Liver (tissue), 9 donors: ENCODE measurements around the gene DPP6. TPM values are rescaled to one million over a fixed set of nuclear protein-coding genes. Genes with fewer than 3 reads are reported as not detected.

Experiments used
- DNase-seq: peaks from one replicate; pipeline ENCODE4 v3.0.0-alpha.2; 2017; ENCODE audit warnings: low spot score
- H3K27ac ChIP-seq, 2 donors: one replicate each; pipeline ENCODE4 v1.7.0; 2013; ENCODE audit warnings: inconsistent platforms in 2 of 2, low read length in 2 of 2, control low read depth in 1 of 2, low read depth in 1 of 2, mild to moderate bottlenecking in 1 of 2
- H3K27me3 ChIP-seq, 4 donors: one replicate each; pipeline versions ENCODE4 v1.6.1 to v1.7.0; 2013; ENCODE audit warnings: low read length in 3 of 4, inconsistent platforms in 1 of 4, mild to moderate bottlenecking in 1 of 4, moderate library complexity in 1 of 4; ENCODE audit not compliant: control insufficient read depth in 4 of 4, insufficient read depth in 4 of 4
- H3K36me3 ChIP-seq, 4 donors: one replicate each; pipeline versions ENCODE4 v1.6.1 to v1.7.0; 2013; ENCODE audit warnings: low read length in 3 of 4, mild to moderate bottlenecking in 3 of 4, low read depth in 1 of 4, moderate library complexity in 1 of 4; ENCODE audit not compliant: control insufficient read depth in 4 of 4, insufficient read depth in 3 of 4
- H3K4me1 ChIP-seq, 4 donors: one replicate each; pipeline versions ENCODE4 v1.6.1 to v1.7.0; 2013; ENCODE audit warnings: low read length in 3 of 4, mild to moderate bottlenecking in 3 of 4, moderate library complexity in 1 of 4; ENCODE audit not compliant: control insufficient read depth in 4 of 4, insufficient read depth in 4 of 4
- H3K4me3 ChIP-seq, 3 donors: one replicate each; pipeline versions ENCODE4 v1.6.1 to v1.7.0; 2013; ENCODE audit warnings: low read length in 3 of 3, control low read depth in 1 of 3, low read depth in 1 of 3, mild to moderate bottlenecking in 1 of 3
- H3K9ac ChIP-seq, 2 donors: one replicate each; pipeline ENCODE4 v1.7.0; 2013; ENCODE audit warnings: low read length in 2 of 2, mild to moderate bottlenecking in 2 of 2, moderate library complexity in 2 of 2, control low read depth in 1 of 2, low read depth in 1 of 2
- H3K9me3 ChIP-seq, 4 donors: one replicate each; pipeline versions ENCODE4 v1.6.1 to v1.7.0; 2013; ENCODE audit warnings: low read length in 3 of 4; ENCODE audit not compliant: control insufficient read depth in 4 of 4
- EGR1 ChIP-seq, 2 donors: IDR thresholded peaks; 2 replicates each; pipeline ENCODE4 v1.6.1; 2016 to 2018; ENCODE audit warnings: antibody characterized with exemption in 2 of 2, low read depth in 2 of 2
- FOXA1 ChIP-seq: IDR thresholded peaks from 2 replicates; pipeline ENCODE4 v1.6.1; 2016; ENCODE audit warnings: antibody characterized with exemption
- FOXA2 ChIP-seq: IDR thresholded peaks from 2 replicates; pipeline ENCODE4 v1.6.1; 2016; ENCODE audit warnings: antibody characterized with exemption
- GABPA ChIP-seq, 2 donors: IDR thresholded peaks in 1 of 2; conservative IDR thresholded peaks in 1 of 2; 2 replicates each; pipeline ENCODE4 v1.6.1; 2016; ENCODE audit warnings: antibody characterized with exemption in 2 of 2, mild to moderate bottlenecking in 1 of 2, moderate library complexity in 1 of 2
- HNF4A ChIP-seq, 2 donors: conservative IDR thresholded peaks; 2 replicates each; pipeline ENCODE4 v1.6.1; 2016; ENCODE audit warnings: antibody characterized with exemption in 2 of 2, mild to moderate bottlenecking in 2 of 2
- HNF4G ChIP-seq: IDR thresholded peaks from 2 replicates; pipeline ENCODE4 v1.6.1; 2016; ENCODE audit warnings: antibody characterized with exemption
- JUND ChIP-seq, 2 donors: IDR thresholded peaks; 2 replicates each; pipeline ENCODE4 v1.6.1; 2016; ENCODE audit warnings: antibody characterized with exemption in 2 of 2
- NR2F2 ChIP-seq: IDR thresholded peaks from 2 replicates; pipeline ENCODE4 v1.6.1; 2016; ENCODE audit warnings: antibody characterized with exemption
- RAD21 ChIP-seq, 2 donors: IDR thresholded peaks; 2 replicates each; pipeline ENCODE4 v1.6.1; 2016; ENCODE audit warnings: antibody characterized with exemption in 2 of 2, mild to moderate bottlenecking in 2 of 2
- RXRA ChIP-seq, 2 donors: IDR thresholded peaks; 2 replicates each; pipeline ENCODE4 v1.6.1; 2017 to 2018; ENCODE audit warnings: antibody characterized with exemption in 2 of 2, mild to moderate bottlenecking in 1 of 2
- SP1 ChIP-seq: IDR thresholded peaks from 2 replicates; pipeline ENCODE4 v1.6.1; 2018; ENCODE audit warnings: antibody characterized with exemption, mild to moderate bottlenecking
- TAF1 ChIP-seq: conservative IDR thresholded peaks from 2 replicates; pipeline ENCODE4 v1.6.1; 2016; ENCODE audit warnings: antibody characterized with exemption, mild to moderate bottlenecking
- YY1 ChIP-seq: IDR thresholded peaks from 2 replicates; pipeline ENCODE4 v1.6.1; 2016; ENCODE audit warnings: antibody characterized with exemption, mild to moderate bottlenecking
- WGBS: extraction: QIAGEN DNeasy Blood & Tissue Kit; methylation state at CpG from one replicate; pipeline ENCODE4 v1.1.7; 2013; 5-methylcytosine and 5-hydroxymethylcytosine counted together
- polyA plus RNA-seq, 2 donors: library from polyadenylated mRNA; stranded (reverse) in 1 of 2; unstranded in 1 of 2; fragments of 200-250 nt in 1 of 2; fragments of >200 nt in 1 of 2; fragmentation: Nextera tagmentation in 1 of 2; extraction: Ambion mirVana in 1 of 2; gene quantifications; one replicate each; pipeline versions ENCODE4 v1.2.1 to v1.2.3, GENCODE V29; 2013 to 2015
- total RNA-seq, 2 donors: library from RNA; depleted of rRNA; stranded (reverse); fragments of >200 nt; gene quantifications; one replicate each; pipeline ENCODE4 v1.2.3, GENCODE V29; 2014
- TF ChIP-seq, protein P1 (sequence below): IDR thresholded peaks from 2 replicates; pipeline ENCODE4 v1.6.1; 2016; ENCODE audit warnings: antibody characterized with exemption
- TF ChIP-seq, protein P2 (sequence below): IDR thresholded peaks from 2 replicates; pipeline ENCODE4 v1.6.1; 2016; ENCODE audit warnings: antibody characterized with exemption
- TF ChIP-seq, protein P3 (sequence below): IDR thresholded peaks from 2 replicates; pipeline ENCODE4 v1.6.1; 2016; ENCODE audit warnings: antibody characterized with exemption
- TF ChIP-seq, protein P4 (sequence below): fragments of 150-350 bp; IDR thresholded peaks from 2 replicates; pipeline ENCODE4 v1.5.1; 2017; ENCODE audit warnings: improper control_type of control experiment, low read depth, low read length; ENCODE audit not compliant: missing input control
- donor health status: healthy.
- donor health status: healthy.
- donor health status: healthy.
- donor health status: healthy.
- donor health status: healthy.

The DPP6 gene
- total and polyA plus RNA-seq, 4 donors = 0.01 TPM; not detected in 3

DNA sequence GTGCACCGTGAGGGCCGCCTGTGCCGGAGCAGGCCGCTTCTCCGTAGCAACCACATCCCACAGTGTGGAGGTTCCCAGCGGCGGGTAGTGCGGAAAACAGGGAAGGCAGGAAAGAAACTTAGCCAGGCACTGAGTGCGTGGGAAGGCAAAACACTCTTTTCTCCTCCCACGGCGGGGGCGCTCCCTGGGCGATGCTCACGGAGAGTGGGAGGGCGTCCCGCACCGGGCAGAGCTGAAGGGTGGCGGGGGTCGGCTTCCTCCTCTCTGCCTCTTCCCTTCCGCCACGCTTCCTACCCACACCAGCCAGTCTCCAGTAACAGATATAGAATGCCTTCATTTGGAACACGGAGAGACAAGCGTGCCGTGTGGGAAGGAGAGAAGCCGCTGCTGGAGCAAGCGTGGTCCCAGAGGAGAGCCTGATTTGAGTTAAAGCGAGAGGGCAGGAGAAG, 698.2 kb downstream of the DPP6 start:
- TF ChIP-seq, protein P1, sequence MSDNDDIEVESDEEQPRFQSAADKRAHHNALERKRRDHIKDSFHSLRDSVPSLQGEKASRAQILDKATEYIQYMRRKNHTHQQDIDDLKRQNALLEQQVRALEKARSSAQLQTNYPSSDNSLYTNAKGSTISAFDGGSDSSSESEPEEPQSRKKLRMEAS = no peak
- TF ChIP-seq TAF1 = no peak
- TF ChIP-seq SP1 = no peak
- no peak for TF ChIP-seq HNF4G
- TF ChIP-seq, protein P2, sequence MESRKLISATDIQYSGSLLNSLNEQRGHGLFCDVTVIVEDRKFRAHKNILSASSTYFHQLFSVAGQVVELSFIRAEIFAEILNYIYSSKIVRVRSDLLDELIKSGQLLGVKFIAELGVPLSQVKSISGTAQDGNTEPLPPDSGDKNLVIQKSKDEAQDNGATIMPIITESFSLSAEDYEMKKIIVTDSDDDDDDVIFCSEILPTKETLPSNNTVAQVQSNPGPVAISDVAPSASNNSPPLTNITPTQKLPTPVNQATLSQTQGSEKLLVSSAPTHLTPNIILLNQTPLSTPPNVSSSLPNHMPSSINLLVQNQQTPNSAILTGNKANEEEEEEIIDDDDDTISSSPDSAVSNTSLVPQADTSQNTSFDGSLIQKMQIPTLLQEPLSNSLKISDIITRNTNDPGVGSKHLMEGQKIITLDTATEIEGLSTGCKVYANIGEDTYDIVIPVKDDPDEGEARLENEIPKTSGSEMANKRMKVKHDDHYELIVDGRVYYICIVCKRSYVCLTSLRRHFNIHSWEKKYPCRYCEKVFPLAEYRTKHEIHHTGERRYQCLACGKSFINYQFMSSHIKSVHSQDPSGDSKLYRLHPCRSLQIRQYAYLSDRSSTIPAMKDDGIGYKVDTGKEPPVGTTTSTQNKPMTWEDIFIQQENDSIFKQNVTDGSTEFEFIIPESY = no peak
- TF ChIP-seq YY1 = no peak
- no peak for TF ChIP-seq FOXA1
- H3K27me3 ChIP-seq = peaks cover 0 to 6% (median 2%) of the 10 kb centered on the region in 4 donors
- H3K4me1 ChIP-seq = no peaks in the 10 kb centered on the region
- H3K9me3 ChIP-seq = no peaks in the 10 kb centered on the region
- H3K27ac ChIP-seq = no peak overlapping the region
- no peak overlapping the region for H3K9ac ChIP-seq
- DNase-seq = no peak
- WGBS = 88% methylated on average over 27 of the region's 27 CpGs
- H3K4me3 ChIP-seq = no peak overlapping the region
- no peaks in the 10 kb centered on the region for H3K36me3 ChIP-seq

DNA sequence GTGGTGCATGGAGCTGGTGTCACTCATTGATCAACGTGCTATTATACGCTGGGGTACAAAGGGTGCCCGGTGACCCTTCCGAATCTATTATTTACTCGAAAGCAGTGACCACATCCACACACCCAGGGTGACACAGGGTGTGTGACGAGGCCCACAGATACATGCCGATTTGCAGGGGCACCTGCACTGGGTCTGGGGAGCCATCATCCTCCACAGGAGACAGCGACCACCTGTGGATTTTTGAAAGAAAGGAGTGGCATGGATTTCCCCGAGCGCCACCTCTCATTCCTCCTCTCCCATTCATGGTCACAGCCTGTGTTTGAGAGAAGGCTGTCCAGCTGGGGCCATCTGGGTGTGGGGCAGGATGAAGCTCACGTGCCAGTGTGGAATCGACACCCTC, 701.0 kb downstream of the DPP6 start:
- Histone ChIP-seq H3K4me1 (no peaks in the 10 kb centered on the region), H3K4me3 (no peak overlapping the region), H3K9ac (no peak overlapping the region), H3K36me3 (no peaks in the 10 kb centered on the region), H3K27me3 (peaks cover 0 to 4% (median 0%) of the 10 kb centered on the region in 4 donors), H3K9me3 (no peaks in the 10 kb centered on the region), H3K27ac (no peak overlapping the region)
- DNase-seq = no peak
- 85% methylated on average over 12 of the region's 12 CpGs for WGBS
- TF ChIP-seq RAD21 (IDR thresholded peaks at IDR 0.05) = no peak
- TF ChIP-seq HNF4A (conservative IDR thresholded peaks at IDR 0.05) = no peak
- TF ChIP-seq RXRA (IDR thresholded peaks at IDR 0.05) = no peak
- no peak for TF ChIP-seq GABPA (IDR thresholded peaks at IDR 0.05 in 1 of 2, conservative IDR thresholded peaks at IDR 0.05 in 1 of 2)
- TF ChIP-seq EGR1 (IDR thresholded peaks at IDR 0.05; ENCODE audit: low read depth in 2 of 2) = no peak
- TF ChIP-seq TAF1 = no peak
- no peak for TF ChIP-seq NR2F2
- TF ChIP-seq, protein P1 = no peak
- no peak for TF ChIP-seq SP1
- TF ChIP-seq FOXA1 = no peak
- no peak for TF ChIP-seq FOXA2
- TF ChIP-seq HNF4G = no peak

DNA sequence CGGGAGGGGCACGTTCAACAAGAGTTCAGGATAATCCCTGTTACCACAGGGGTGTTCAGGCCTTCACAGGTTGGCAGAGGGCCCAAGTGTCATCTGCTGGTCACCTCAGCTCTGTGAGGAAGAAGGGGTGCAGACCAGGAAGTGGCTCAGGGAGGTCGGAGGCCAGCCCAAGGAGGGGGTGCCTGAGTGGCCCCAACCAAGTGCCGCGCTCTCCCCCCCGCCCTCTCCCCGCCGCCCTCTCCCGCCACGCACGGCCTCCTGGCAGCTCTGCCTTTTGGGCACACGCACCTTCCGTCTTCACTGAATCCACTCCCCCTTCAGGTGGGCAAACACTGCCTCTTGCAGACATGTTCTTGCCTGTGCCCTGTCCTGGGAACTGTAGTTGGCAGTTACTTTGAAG, 705.6 kb downstream of the DPP6 start:
- Histone ChIP-seq H3K4me1 (no peaks in the 10 kb centered on the region), H3K27me3 (no peaks in the 10 kb centered on the region), H3K9me3 (no peaks in the 10 kb centered on the region), H3K9ac (no peak overlapping the region), H3K27ac (no peak overlapping the region), H3K4me3 (no peak overlapping the region), H3K36me3 (no peaks in the 10 kb centered on the region)
- 89% methylated on average over 13 of the region's 13 CpGs for WGBS
- DNase-seq = no peak
- TF ChIP-seq, protein P3, sequence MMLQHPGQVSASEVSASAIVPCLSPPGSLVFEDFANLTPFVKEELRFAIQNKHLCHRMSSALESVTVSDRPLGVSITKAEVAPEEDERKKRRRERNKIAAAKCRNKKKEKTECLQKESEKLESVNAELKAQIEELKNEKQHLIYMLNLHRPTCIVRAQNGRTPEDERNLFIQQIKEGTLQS = no peak
- no peak for TF ChIP-seq EGR1 (IDR thresholded peaks at IDR 0.05; ENCODE audit: low read depth in 2 of 2)
- TF ChIP-seq HNF4A (conservative IDR thresholded peaks at IDR 0.05) = no peak
- no peak for TF ChIP-seq FOXA1
- TF ChIP-seq, protein P4, sequence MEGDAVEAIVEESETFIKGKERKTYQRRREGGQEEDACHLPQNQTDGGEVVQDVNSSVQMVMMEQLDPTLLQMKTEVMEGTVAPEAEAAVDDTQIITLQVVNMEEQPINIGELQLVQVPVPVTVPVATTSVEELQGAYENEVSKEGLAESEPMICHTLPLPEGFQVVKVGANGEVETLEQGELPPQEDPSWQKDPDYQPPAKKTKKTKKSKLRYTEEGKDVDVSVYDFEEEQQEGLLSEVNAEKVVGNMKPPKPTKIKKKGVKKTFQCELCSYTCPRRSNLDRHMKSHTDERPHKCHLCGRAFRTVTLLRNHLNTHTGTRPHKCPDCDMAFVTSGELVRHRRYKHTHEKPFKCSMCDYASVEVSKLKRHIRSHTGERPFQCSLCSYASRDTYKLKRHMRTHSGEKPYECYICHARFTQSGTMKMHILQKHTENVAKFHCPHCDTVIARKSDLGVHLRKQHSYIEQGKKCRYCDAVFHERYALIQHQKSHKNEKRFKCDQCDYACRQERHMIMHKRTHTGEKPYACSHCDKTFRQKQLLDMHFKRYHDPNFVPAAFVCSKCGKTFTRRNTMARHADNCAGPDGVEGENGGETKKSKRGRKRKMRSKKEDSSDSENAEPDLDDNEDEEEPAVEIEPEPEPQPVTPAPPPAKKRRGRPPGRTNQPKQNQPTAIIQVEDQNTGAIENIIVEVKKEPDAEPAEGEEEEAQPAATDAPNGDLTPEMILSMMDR = no peak
- TF ChIP-seq JUND (IDR thresholded peaks at IDR 0.05) = no peak
- TF ChIP-seq, protein P2 = no peak
- no peak for TF ChIP-seq NR2F2
- no peak for TF ChIP-seq GABPA (IDR thresholded peaks at IDR 0.05 in 1 of 2, conservative IDR thresholded peaks at IDR 0.05 in 1 of 2)
- no peak for TF ChIP-seq TAF1
- TF ChIP-seq HNF4G = no peak
- TF ChIP-seq RAD21 (IDR thresholded peaks at IDR 0.05) = no peak
